ENCODE measurements around the gene STARD7. TPM values are rescaled to one million over a fixed set of nuclear protein-coding genes. Genes with fewer than 3 reads are reported as not detected.

STARD7 gene
- total and polyA plus RNA-seq, 2 experiments from 2014 or later: 72.2 to 222 TPM

- no peak overlapping the region for H3K4me3 Mint-ChIP-seq
- TF ChIP-seq ZNF331 (CRISPR knock-in tag; IDR thresholded peaks at IDR 0.05; ENCODE audit: low read depth) (no peak), EZH2 (IDR thresholded peaks at IDR 0.05; ENCODE audit: low read depth, unreplicated experiment) (no peak), STAT1 (IDR thresholded peaks at IDR 0.05; ENCODE audit: unreplicated experiment) (no peak), CTCF (conservative IDR thresholded peaks at IDR 0.05; ENCODE audit: low read depth in 2 of 2) (no peak), EZH2phosphoT487 (IDR thresholded peaks at IDR 0.05; ENCODE audit: unreplicated experiment) (no peak), POLR2AphosphoS5 (IDR thresholded peaks at IDR 0.05; ENCODE audit: low read depth) (no peak), JUNB (IDR thresholded peaks at IDR 0.05; ENCODE audit: unreplicated experiment) (no peak), NANOG (IDR thresholded peaks at IDR 0.05; ENCODE audit: borderline replicate concordance) (no peak), CREB1 (CRISPR knock-in tag; IDR thresholded peaks at IDR 0.05; ENCODE audit: low read depth) (no peak), ETS1 (IDR thresholded peaks at IDR 0.05) (no peak), ZNF114 (CRISPR knock-in tag; IDR thresholded peaks at IDR 0.05) (no peak)
- TF ChIP-seq, protein P1, sequence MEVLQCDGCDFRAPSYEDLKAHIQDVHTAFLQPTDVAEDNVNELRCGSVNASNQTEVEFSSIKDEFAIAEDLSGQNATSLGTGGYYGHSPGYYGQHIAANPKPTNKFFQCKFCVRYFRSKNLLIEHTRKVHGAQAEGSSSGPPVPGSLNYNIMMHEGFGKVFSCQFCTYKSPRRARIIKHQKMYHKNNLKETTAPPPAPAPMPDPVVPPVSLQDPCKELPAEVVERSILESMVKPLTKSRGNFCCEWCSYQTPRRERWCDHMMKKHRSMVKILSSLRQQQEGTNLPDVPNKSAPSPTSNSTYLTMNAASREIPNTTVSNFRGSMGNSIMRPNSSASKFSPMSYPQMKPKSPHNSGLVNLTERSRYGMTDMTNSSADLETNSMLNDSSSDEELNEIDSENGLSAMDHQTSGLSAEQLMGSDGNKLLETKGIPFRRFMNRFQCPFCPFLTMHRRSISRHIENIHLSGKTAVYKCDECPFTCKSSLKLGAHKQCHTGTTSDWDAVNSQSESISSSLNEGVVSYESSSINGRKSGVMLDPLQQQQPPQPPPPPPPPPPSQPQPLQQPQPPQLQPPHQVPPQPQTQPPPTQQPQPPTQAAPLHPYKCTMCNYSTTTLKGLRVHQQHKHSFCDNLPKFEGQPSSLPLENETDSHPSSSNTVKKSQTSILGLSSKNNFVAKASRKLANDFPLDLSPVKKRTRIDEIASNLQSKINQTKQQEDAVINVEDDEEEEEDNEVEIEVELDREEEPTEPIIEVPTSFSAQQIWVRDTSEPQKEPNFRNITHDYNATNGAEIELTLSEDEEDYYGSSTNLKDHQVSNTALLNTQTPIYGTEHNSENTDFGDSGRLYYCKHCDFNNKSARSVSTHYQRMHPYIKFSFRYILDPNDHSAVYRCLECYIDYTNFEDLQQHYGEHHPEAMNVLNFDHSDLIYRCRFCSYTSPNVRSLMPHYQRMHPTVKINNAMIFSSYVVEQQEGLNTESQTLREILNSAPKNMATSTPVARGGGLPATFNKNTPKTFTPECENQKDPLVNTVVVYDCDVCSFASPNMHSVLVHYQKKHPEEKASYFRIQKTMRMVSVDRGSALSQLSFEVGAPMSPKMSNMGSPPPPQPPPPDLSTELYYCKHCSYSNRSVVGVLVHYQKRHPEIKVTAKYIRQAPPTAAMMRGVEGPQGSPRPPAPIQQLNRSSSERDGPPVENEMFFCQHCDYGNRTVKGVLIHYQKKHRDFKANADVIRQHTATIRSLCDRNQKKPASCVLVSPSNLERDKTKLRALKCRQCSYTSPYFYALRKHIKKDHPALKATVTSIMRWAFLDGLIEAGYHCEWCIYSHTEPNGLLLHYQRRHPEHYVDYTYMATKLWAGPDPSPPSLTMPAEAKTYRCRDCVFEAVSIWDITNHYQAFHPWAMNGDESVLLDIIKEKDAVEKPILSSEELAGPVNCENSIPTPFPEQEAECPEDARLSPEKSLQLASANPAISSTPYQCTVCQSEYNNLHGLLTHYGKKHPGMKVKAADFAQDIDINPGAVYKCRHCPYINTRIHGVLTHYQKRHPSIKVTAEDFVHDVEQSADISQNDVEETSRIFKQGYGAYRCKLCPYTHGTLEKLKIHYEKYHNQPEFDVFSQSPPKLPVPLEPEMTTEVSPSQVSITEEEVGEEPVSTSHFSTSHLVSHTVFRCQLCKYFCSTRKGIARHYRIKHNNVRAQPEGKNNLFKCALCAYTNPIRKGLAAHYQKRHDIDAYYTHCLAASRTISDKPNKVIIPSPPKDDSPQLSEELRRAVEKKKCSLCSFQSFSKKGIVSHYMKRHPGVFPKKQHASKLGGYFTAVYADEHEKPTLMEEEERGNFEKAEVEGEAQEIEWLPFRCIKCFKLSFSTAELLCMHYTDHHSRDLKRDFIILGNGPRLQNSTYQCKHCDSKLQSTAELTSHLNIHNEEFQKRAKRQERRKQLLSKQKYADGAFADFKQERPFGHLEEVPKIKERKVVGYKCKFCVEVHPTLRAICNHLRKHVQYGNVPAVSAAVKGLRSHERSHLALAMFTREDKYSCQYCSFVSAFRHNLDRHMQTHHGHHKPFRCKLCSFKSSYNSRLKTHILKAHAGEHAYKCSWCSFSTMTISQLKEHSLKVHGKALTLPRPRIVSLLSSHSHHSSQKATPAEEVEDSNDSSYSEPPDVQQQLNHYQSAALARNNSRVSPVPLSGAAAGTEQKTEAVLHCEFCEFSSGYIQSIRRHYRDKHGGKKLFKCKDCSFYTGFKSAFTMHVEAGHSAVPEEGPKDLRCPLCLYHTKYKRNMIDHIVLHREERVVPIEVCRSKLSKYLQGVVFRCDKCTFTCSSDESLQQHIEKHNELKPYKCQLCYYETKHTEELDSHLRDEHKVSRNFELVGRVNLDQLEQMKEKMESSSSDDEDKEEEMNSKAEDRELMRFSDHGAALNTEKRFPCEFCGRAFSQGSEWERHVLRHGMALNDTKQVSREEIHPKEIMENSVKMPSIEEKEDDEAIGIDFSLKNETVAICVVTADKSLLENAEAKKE (CRISPR knock-in tag; IDR thresholded peaks at IDR 0.05): no peak
- TF ChIP-seq, protein P2, sequence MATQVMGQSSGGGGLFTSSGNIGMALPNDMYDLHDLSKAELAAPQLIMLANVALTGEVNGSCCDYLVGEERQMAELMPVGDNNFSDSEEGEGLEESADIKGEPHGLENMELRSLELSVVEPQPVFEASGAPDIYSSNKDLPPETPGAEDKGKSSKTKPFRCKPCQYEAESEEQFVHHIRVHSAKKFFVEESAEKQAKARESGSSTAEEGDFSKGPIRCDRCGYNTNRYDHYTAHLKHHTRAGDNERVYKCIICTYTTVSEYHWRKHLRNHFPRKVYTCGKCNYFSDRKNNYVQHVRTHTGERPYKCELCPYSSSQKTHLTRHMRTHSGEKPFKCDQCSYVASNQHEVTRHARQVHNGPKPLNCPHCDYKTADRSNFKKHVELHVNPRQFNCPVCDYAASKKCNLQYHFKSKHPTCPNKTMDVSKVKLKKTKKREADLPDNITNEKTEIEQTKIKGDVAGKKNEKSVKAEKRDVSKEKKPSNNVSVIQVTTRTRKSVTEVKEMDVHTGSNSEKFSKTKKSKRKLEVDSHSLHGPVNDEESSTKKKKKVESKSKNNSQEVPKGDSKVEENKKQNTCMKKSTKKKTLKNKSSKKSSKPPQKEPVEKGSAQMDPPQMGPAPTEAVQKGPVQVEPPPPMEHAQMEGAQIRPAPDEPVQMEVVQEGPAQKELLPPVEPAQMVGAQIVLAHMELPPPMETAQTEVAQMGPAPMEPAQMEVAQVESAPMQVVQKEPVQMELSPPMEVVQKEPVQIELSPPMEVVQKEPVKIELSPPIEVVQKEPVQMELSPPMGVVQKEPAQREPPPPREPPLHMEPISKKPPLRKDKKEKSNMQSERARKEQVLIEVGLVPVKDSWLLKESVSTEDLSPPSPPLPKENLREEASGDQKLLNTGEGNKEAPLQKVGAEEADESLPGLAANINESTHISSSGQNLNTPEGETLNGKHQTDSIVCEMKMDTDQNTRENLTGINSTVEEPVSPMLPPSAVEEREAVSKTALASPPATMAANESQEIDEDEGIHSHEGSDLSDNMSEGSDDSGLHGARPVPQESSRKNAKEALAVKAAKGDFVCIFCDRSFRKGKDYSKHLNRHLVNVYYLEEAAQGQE (IDR thresholded peaks at IDR 0.05; ENCODE audit: unreplicated experiment): no peak
- no peaks in the 10 kb centered on the region for H3F3A ChIP-seq (replicated peaks; ENCODE audit: low read depth)
- DNase-seq (ENCODE audit: low spot score) (no peak), ATAC-seq (no peak)
- no peaks in the 10 kb centered on the region for H3K9me3 Mint-ChIP-seq
- no peak overlapping the region for H2AFZ ChIP-seq
- H3K27me3 Mint-ChIP-seq (ENCODE audit: insufficient read depth, low read depth, poor library complexity): peaks cover 4% of the 10 kb centered on the region
- H4K20me1 ChIP-seq (replicated peaks; ENCODE audit: insufficient read depth): no peaks in the 10 kb centered on the region
- H3K4me1 Mint-ChIP-seq: peaks cover 19% of the 10 kb centered on the region
- no peaks in the 10 kb centered on the region for H3K36me3 ChIP-seq (ENCODE audit: insufficient read depth)
- H3K4me2 ChIP-seq: no peak overlapping the region
- no peaks in the 10 kb centered on the region for H3K36me3 Mint-ChIP-seq (ENCODE audit: low read depth)
- H3K4me3 ChIP-seq: no peak overlapping the region
- no peaks in the 10 kb centered on the region for H3K79me2 ChIP-seq (replicated peaks; ENCODE audit: insufficient read depth)
- H3K27ac ChIP-seq (ENCODE audit: low read depth): no peak overlapping the region
- H3K27me3 ChIP-seq (ENCODE audit: insufficient read depth): no peaks in the 10 kb centered on the region
- peaks cover 4% of the 10 kb centered on the region; the same call in 1 of the 2 replicates for H3K9me2 ChIP-seq (ENCODE audit: insufficient read depth)
- H3K27ac Mint-ChIP-seq: no peak overlapping the region
- no peaks in the 10 kb centered on the region; the same call in 1 of the 2 replicates for H3K4me1 ChIP-seq (ENCODE audit: insufficient read depth)
Observed at GRCh38 chr2:96236882-96237281, 28.3 kb upstream of the STARD7 start.
